ENCODE data around the gene KRTAP22-2. TPM values are rescaled to one million over a fixed set of nuclear protein-coding genes. Genes with fewer than 3 reads are reported as not detected.

The KRTAP22-2 gene
- total and polyA plus RNA-seq, 12 donors, result not detected

- no peak overlapping the region for H3K27ac ChIP-seq
- TF ChIP-seq POLR2A (IDR thresholded peaks at IDR 0.05), result no peak
- TF ChIP-seq CTCF (IDR thresholded peaks at IDR 0.05), result no peak
- intact Hi-C loops (cut with DNase I), result no loop called here
Measured at GRCh38 chr21:30628109-30628508, 37.9 kb upstream of the KRTAP22-2 start.

GRCh38 chr21:30625449-30626165 lies 35.4 kb upstream of the KRTAP22-2 start:
- WGBS, 4 donors, result 66 to 89% (median 71%) methylated on average over 4 of the region's 4 CpGs
- no peaks in the 10 kb centered on the region for H3K27me3 ChIP-seq
- H3K4me3 ChIP-seq, result no peak overlapping the region
- H3K9me3 ChIP-seq (replicated peaks in 1 of 3), result no peaks in the 10 kb centered on the region
- DNase-seq, result no peak
- H3K36me3 ChIP-seq (replicated peaks in 1 of 2), result no peaks in the 10 kb centered on the region
- TF ChIP-seq CTCF (IDR thresholded peaks at IDR 0.05) (no peak), POLR2A (IDR thresholded peaks at IDR 0.05) (no peak)
- H3K4me1 ChIP-seq (replicated peaks in 1 of 2), result no peaks in the 10 kb centered on the region
- no peak overlapping the region for H3K27ac ChIP-seq
- intact Hi-C loops (cut with DNase I), result no loop called here

More at GRCh38 chr21:30628109-30628508, 37.9 kb upstream of the KRTAP22-2 start:
- no peaks in the 10 kb centered on the region for H3K9me3 ChIP-seq (replicated peaks in 1 of 3)
- H3K4me3 ChIP-seq, result no peak overlapping the region
- DNase-seq, result no peak
- H3K27me3 ChIP-seq, result no peaks in the 10 kb centered on the region
- H3K36me3 ChIP-seq (replicated peaks in 1 of 2), result no peaks in the 10 kb centered on the region
- WGBS, 4 donors, result 68 to 85% (median 75%) methylated on average over 4 of the region's 4 CpGs
- no peaks in the 10 kb centered on the region for H3K4me1 ChIP-seq (replicated peaks in 1 of 2)

GRCh38 chr21:30623362-30623761 lies 33.2 kb upstream of the KRTAP22-2 start:
- 63 to 89% (median 78%) methylated on average over 3 of the region's 3 CpGs for WGBS, 4 donors
- Histone ChIP-seq H3K4me1 (replicated peaks in 1 of 2) (no peaks in the 10 kb centered on the region), H3K27me3 (no peaks in the 10 kb centered on the region), H3K9me3 (replicated peaks in 1 of 3) (no peaks in the 10 kb centered on the region), H3K4me3 (no peak overlapping the region), H3K36me3 (replicated peaks in 1 of 2) (no peaks in the 10 kb centered on the region), H3K27ac (no peak overlapping the region)
- no peak for DNase-seq
- intact Hi-C loops (cut with DNase I), result no loop called here
- no peak for TF ChIP-seq POLR2A (IDR thresholded peaks at IDR 0.05)
- no peak for TF ChIP-seq CTCF (IDR thresholded peaks at IDR 0.05)

- no peak for DNase-seq
- TF ChIP-seq POLR2A (IDR thresholded peaks at IDR 0.05), result no peak
- no peak for TF ChIP-seq CTCF (IDR thresholded peaks at IDR 0.05)
- intact Hi-C loops (cut with DNase I), result no loop called here
- no peak within 1 kb of the TSS for H3K27ac ChIP-seq
- WGBS, 4 donors, result 72 to 82% (median 78%) methylated on average over 3 of the region's 3 CpGs
- H3K27me3 ChIP-seq, result no peaks in the 10 kb centered on the region
- no peaks in the 10 kb centered on the region for H3K36me3 ChIP-seq (replicated peaks in 1 of 2)
- H3K4me3 ChIP-seq, result no peak within 1 kb of the TSS
- H3K9me3 ChIP-seq (replicated peaks in 1 of 3), result no peaks in the 10 kb centered on the region
- no peaks in the 10 kb centered on the region for H3K4me1 ChIP-seq (replicated peaks in 1 of 2)
Measured at GRCh38 chr21:30620522-30620921, 30.3 kb upstream of the KRTAP22-2 start, which contains the start of gene KRTAP20-4. KRTAP20-4 (plus strand) TSS chr21:30620627.
